ENCODE measurements around the gene NADK.
"Not testable (repeated sequence)": the region's sequence is repeated elsewhere in the genome, so short reads cannot be mapped to it uniquely, and the experiment has no call there.

Gene NADK

DNA sequence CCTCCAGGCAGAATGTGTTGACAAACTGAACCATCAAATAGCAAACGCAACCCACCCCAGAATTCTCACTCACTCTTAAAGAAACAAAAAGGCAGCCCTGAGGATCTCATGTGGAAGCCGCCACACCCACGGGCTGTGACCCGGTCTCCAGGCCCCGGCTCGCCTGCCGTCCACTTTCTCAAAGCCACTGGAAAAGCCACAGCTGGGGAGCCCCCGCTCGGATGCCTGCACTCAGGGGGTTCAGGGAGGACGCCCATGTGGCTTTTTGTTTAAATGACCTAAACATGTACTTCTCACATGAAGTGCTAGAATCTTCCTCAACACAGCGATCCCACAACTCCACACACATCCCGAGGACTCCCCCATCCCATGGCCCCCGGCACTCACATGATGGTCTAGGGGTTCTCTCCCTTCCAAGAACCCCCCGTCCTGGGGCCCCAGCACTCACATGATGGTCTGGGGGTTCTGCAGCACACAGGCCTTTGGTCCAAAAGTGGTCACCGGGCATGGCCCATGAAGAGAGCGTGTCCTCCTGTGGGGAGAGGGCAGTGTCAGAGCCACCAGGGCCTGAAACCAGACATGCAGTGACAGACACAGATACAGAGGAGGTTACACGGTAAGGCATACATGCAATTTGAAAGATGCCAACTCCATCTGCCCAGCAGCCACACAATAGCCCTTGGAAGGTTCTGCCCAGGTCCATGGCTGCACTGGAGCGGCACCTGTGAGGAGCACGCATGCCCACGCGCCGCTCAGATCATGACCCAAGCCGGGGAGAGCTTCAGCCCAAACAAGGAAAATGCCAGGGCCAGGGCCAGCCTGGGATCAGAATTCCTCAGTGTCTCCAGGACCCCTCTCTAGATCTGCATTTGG is 16.5 kb downstream of the NADK start:
- no peak for DNase-seq

DNA sequence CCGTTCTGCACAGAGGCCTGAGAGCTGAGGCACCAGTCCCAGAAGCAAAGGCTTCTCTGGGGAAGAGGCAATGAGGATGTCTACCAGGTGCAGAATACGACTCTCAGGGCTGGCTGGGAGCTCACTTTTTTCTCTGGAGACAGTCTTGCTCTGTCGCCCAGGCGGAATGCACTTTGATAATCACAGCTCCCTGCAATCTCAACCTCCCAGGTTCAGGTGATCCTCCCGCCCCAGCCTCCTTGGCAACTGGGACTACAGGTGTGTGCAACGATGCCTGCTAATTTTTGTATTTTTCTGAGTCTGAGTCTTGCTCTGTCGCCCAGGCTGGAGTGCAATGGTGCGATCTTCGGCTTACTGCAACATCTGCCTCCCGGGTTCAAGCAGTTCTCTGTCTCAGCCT is 17.6 kb downstream of the NADK start:
- DNase-seq, result no peak

DNA sequence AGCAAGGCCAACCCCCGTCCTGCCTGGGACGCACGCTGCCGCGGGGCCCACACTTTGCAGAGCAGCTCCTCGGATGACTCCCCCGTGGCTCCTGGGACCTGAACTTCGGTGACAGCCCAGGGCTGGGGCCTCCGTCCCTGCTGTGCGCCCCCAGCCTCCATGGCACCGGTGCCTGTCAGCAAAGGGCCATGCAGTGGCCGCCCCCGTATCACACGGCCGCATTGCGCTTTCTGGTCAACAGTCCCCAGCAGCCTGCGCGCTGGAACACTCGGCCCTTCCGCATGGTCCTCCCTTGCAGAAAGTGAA is 18.0 kb downstream of the NADK start:
- no peak for DNase-seq

DNA sequence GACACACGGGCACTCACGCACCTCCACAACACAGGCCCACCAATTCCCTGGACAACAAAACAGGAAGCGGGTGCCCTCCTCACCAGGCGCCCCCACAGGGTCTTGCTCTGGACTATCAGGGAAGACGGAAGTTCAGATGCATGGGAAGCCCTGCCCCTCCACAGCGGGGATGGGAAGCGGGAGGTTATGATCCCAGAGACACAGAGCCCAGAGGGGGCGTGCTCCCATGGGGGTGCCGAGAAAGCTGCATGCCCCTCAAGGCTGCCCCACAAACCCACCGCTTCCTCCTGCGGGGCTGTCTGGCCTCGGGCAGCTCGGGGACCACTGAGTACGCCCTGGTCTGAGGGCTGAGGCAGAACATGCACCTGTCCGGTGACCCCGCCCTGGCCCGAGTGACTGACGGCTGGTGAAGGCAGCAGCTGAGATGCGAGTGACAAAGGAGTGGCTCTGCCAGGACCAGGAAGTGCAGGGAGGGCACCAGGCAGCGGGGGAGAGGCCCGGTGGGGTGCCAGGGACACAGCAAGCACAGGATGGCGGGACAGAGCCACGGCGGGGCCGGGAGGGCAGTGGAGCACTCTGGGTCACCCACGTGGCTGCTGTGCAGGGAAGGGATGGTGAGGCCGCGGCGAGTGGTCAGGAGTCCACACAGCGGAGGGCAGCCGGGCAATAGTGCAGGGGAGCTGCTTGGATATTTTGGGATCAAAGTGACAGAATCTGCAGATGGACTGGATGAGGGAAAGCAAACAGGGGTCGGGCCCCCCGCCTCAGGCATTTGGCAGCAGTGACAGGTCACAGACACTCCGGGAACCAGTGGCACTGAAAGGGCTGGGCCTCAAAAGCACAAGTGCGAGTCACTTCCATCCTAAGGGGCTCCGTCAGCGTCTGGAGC is 18.6 kb downstream of the NADK start:
- DNase-seq, result no peak

DNA sequence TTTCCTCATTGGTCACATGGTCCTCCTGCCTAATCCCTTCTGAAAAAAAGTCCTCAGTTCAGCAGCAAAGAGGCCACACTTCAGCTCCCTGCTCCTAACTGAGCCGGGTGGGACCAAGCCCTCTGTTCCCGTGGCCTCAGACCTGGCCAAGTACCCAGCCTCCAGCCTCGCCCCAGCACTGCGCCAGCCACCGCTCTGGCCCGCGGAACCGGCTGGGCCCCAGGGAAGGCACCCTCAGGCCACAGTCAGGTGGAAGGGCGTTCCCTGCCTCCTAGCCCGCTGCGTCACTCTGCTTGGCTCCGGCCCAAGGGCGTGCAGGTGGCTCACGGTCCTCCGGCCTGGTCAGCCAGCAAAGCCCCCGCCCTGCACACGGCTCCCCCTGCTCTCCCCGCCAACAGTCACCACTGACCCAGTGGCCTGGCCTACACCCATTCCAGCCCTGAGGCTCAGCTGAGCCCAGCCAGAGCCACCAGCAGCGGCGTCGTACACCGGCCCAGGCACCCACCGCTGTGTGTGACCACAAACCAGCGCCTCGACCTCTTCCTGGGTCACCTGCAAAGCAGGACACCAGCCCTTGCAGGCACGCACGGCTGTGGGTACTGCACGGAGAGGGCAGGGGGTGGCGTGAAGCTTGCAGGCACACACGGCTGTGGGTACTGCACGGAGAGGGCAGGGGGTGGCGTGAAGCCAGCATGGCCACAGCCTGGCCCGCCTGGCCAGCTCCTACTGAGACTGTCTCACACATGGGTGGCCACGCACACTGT is 19.4 kb downstream of the NADK start:
- DNase-seq, result no peak

DNA sequence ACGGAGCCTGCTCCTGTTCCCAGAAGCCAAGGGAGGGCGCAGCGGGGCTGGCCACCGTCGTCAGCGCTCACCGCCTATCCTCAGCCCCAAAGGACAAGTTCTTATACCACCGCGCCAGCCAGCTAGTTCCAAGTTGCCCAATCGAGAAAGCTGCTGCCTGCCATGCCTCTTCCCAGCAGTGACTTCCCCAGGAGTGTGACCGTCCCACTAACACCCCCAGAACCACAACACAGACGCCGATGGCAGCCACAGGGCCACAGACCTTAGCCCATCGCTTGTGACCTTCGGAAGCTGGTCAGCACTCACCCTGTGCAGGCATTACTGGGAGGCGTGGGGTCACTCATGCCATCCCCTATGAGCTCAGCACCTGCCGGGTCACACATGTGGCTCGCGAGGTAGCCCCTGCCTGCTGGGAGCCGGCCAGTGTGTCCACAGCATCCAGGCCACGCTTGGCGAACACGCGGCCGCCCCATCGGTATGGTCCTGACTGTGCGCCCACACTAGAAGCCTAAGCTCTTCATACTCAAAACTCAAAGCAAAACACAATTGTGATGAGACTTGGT is 20.1 kb downstream of the NADK start:
- no peak for DNase-seq

DNA sequence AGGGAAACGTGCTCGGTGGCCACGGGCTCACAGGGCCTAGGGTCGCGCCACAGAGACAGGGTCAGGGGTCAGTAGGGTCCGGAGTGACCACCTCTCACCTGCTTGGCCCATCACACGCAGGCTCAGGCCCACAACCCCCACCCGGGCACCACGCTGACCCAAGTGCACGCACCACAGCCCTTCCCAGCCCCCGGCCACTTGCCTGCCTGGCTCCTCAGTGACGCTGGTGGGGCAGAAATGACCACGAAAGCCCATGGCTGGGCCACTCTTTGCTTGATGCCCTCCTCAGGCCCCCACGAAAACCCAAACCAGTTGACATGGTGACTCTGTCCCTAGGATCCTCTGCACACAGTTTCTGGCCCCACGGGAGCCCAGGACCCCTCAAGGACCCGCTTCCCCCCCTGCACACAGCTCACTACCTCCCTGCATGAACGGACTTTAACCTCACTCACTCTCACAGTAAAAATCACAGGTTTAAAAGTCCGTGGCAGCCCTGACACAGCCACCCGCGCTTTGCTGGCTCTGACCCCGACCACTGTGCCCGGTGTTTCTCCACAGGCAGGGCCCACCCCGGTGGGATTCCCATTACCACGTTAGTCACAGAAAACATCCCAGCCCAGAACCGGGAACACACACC is 20.7 kb downstream of the NADK start:
- no peak for DNase-seq

DNA sequence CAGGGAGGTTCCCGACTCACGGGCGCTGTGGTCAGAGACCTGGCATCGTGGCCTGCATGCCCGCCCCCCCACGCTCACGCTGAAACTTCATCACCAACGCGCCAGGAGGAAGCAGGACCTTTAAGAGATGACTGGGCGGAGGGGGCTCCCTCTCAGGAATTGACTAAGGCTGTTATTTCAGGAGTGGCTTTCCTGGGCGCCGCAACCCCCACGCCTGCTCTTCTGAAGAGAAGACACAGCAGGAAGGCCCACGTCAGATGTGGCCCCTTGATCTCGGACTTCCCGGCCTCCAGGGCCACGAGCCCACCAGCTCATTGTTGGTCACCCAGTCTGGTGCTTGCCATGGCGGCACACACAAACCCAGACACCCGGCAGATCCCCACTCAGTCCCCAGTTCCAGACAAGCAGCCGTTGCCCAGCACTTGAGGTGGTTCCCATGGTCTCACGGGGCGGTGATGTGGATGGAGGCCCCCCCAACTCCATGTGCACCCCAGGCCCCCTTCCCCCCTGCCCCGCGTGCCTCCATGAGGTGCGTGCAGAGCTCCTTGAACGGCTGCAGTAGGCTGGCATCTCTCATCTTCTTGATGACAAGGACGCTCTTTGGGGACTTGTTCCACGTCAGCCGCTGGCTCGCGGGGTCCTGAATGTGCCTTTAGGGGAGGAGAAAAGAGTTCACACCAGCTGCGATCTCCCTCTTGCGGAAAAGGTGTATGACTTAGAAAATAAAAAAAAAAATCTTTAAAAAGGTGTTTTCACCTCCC is 21.4 kb downstream of the NADK start:
- DNase-seq, result no peak

DNA sequence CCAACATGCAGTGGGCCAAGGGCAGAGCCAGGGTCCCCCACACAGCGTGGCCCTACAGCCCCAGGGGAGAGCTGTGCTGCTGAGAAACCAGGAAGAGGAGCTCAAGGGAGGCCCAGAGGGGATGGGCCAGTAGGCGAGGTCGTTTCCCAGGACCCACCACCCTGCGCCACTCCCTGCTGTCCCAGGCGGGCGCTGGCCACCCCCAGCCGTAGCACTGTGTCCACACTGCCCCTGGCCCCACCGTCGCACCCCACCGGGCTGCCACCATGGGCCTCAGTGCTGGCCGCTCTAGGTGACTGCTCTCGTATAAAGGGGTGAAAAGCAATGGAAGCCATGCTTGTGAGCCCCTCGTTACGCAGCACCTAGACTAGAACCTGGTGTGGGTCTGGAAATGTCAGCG is 22.4 kb downstream of the NADK start:
- no peak for DNase-seq

DNA sequence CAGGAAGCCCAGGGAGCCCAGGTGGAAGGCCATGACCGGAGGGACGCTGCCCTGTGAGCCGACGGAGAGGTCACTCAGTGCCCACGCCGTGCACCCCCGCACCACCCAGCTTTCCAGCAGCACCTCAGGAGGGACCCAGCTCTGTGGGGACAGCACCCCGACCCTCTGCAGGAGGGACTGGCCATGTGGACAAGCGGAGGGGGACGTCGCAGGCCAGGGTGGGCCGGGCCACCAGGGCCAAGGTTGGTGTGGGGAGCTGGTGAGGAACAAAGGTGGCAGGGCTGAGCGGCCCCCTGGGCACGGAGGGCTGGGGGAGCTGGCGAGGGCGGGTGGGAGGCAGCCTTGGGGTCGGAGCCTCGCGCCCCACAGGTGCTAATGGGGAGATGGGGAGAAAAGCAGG is 22.8 kb downstream of the NADK start:
- no peak for DNase-seq

DNA sequence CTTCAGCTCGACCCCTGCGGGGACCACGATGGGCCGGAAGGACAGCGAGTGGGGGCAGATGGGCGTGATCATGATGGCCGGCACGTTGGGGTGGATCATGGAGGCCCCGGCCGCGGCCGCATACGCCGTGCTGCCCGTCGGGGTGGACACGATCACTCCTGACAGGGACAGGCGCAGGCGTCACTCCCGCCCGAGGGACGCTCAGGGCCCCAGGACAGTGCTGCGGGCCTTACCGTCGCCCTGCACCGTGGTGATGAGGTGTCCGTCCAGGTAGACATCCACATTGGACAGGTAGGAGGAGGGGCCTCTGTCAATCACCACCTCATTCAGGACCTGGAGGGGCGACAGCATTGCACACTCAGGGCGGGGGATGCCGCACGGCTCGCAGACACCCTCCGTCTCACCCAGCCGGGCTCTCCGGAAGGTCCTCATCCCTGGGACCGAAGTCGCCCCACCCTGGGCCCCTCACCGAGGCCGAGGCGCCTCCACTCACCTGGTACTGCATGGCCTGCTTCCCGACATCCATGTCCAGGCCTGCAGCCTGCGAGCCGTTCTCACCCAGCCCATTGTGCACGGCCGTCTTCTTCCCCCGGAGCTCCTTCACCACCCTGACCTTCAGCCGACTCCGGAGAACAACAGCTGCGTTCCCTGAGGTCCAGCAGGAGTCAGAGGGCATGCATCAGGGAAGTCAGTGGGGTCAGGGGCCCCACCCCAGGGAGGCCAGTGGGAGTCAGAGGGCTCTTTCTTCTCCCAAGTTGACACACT is 24.0 kb downstream of the NADK start:
- DNase-seq, result no peak

DNA sequence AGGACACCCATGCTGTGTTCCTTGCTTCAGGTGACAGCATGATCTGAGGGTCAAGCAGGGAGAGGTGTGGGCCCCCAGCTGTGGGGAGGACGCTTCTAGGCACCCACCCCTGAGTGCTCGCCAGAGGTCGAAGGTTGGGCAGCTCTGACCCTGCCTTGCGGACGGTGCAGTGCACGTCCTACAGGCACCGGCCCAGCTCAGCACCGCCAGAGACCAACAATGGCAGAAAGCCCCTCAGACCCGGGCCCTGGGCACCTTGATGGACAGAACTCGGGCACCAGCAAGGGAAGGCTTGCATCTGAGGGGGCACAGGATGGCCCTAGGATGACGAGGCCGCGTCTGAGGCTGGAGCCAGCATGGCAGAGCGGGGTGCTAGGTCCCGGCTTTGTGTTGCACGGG is 24.7 kb downstream of the NADK start:
- no peak for DNase-seq

DNA sequence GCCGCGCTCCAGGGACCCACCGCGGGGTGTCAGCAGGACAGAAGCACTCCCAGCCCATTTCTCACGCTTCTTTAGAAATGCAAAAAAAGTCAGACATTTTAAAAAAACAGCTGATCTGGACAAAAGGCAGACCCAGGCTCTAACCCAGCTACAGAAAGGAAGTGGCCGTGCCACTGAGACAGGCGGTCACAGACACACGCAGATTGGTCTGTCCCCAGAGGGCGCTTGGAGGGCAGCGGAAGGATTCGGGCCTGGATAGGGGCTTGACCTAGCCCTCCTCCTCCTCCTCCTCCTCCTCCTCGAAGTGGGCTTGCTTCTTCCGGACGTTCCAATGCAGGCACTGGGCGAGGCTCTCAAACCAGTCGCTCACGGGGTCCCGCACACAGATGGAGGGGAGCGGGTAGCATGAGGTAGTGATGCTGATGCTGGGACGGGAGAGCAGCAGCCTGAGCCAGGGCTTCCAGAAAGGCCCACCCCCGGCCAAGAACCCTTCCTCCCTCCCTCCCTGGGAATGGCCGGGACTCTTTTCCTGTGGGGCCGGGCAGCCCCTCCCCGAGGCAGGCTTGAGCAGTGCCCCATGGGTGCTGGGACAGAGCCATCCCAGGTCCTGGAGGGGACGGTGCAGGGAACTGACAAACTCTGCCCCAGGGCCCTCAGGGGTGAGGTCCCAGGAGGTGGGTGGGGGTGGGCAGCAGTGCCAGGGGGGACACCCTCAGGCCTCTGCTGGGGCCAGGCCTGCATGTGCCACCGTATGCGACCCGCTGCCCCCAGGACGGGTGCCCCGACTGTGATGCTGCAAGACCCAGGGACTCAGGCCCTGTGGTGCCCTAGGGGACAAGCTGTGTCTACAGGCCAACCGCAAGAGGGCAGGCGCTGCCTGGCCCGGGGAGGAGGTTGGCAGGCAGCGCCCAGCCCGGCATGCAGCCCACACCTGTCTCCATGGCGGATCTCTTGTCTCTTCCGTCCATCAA is 25.3 kb downstream of the NADK start:
- DNase-seq, result no peak

DNA sequence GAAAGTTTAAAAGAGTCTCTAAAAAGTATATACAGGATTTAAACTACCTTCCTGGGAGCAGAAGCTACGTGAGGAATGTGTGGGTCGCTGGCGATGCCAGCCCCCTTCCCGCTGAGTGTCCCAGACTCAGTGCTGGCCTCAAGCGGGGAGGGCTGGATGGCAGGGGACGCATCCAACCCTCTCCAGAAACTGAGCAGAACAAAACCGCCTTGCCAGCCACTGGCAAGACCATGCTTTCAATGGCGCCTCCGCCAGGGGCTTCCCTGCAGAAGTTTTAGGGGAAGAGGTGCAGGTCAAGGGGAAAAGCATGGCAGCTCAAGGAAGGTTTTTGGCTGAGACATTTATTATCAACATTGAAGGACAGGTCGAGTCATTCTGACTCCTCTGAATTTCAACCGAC is 26.1 kb downstream of the NADK start:
- no peak for DNase-seq

DNA sequence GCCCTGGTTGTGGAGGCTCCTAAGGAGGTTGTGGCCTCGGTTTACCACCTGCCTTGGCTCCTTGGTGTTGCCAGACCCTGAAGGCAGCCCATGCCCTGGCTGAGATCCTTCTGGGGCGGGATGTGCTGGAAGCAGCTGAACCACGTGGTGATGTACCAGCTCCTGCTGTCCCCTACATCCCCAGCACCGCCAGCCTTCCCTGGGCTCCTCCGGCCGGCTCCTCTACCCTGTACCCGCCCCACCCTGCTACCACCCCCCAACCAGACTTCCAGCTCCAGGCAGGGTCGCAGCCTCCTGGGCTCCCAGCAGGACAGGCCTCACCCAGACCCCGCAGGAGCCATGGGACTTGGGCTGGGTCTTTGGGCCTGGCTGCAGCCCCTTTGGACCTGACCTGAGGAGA is 28.3 kb downstream of the NADK start:
- not testable (repeated sequence) for DNase-seq

DNA sequence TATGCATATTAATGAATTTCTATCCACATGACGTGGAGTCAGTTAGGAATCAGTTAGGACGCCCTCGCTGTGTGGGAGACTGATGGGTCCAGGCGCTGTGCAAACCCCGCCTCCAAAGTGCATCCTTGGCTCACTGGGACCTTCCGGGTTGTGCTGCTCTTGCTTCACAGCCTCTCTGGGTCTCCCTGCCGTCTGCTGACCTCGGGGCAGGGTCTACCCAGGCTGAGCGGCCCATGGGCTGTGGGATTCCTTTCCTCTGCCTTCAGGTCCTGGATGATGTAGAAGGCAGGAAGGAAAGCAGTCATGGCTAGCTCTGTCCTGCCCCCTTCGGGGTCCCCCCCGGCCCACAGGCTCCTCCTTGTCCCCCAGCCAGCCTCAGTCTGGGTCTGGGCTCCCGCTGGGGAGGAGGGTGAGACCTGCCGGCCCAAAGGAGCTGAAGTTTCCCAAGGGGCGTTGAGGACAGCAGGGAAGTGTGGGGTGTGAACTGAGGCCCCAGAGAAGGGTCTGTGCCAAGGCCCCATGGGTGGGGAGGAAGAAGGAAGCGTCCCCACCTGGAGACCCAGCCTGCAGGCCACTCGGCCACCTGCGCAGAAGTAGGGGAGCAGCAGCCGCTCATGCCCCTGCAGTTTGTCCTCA is 29.5 kb downstream of the NADK start:
- DNase-seq, result no peak

DNA sequence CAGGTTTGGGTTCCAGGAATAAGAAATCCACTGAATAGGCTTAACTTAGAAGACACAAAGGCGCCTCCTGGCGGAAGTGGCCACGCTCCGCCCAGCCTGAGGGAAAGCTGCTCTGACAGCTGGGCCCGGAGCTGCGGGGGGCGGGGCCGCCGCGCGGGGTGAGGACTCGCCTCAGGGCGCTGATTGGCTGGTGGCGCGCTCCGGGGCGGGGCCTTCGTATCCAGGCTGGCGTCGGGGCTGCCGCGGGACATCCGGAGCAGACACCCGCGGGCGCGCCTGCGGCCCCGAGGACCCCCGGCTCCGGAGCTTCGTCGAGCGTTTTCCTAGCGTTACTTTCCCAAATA is 31.7 kb downstream of the NADK start:
- not testable (repeated sequence) for DNase-seq

DNA sequence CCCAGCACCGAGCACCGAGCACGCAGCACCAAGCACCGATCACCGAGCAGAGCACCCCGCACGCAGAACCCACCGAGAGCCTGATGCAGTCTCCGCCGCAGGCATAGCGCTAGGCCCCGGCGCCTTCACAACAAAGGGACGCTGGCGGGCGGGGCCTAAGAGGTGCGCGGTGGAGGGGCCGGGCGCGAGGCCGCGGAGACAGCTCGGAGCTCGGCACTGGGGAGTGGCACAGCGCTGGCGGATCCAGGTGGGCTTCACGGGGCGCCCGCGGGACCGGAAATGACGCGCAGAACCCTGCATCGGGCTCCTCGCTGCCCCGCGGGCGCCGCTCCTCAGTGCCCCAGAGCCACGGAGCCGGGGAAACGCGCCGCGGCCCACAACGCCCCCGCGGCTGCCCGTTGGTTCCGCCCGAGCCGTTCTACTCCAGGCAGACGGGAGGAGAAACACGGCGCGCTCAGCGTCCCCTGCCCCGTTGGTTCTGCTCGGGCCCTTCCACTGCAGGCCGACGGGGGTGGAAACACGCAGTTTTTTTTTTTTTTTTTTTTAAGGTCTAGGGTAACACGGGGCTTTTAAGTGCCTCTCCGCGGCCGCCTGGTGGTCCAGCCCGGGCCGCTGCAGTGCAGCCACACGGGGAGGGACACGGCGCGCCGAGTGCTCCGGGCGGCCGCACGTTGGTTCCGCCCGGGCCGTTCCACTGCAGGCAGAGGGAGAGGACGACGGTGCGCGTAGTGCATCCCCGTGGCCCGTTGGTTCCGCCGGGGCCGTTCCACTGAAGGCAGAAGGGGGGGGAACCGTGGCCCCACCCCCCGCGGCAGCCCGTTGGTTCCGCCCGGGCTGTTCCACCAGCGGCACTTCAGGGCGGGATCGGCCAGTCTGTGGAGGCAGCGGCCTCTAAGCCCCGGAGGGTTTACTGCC is 32.4 kb downstream of the NADK start:
- DNase-seq, result peak; percentile 92
